ENCODE measurements around the gene PTGER2.

DNA sequence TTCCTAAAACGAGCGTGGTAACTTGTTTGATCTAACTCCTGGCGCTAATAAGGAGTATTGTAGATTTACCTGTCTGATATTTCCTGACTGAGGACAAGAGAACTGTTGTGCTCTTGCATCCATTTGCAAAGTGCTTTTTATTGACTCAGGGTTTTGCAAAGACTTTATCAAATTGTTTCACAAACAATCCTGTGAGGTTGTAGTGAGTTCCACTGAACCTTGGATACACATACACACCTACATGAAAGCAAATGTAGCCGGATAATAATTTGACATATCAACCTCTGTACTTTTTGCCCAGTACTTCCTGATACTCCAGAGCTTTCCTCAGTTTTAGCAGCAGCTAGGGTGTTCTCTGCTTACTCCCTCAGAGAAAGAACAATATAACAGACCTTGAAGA, 6.7 kb upstream of the PTGER2 start:
- TF ChIP-seq POLR2AphosphoS5 (IDR thresholded peaks at IDR 0.05; ENCODE audit: low read depth, low read length) (no peak), TAF1 (IDR thresholded peaks at IDR 0.05; ENCODE audit: borderline replicate concordance, insufficient read depth, low read length) (no peak), SIN3A (IDR thresholded peaks at IDR 0.05; ENCODE audit: borderline replicate concordance, insufficient read depth, low read length) (no peak)

All from PFSK-1 (cell line).